DMS114 treated with DMSO at 0.1 percent for 48 hours (cell line): ENCODE data around the gene MAML1.
A peak's percentile ranks its signal among the peaks of the same experiment; 100 is the strongest.
"Not testable (repeated sequence)": the region's sequence is repeated elsewhere in the genome, so short reads cannot be mapped to it uniquely, and the experiment has no call there.

Experiments
- DNase-seq: peaks from one replicate; lab custom pipeline; 2025; ENCODE audit not compliant: unreplicated experiment; lab: John Stamatoyannopoulos, UW

The MAML1 gene

GRCh38 chr5:179732412-179732917 lies at the start of gene MAML1:
MAML1 (plus strand) TSS chr5:179732822; CDS start chr5:179733113, 291 bp downstream.
- DNase-seq = peak; percentile 99

DNA sequence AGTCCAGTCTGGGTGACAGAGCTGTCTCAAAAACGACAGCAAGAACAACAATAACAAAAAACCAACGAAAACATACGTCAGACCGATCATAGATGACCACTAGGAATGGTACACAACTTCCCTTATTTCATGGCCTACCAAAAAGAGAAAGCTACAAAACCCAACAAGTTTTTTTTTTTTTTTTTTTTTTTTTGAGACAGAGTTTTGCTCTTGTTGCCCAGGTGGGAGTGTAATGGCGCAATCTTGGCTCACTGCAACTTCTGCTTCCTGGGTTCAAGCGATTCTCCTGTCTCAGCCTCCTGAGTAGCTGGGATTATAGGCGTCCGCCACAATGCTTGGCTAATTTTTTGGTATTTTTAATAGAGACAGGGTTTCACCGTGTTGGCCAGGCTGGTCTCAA lies 43.4 kb upstream of the MAML1 start:
- DNase-seq = not testable (repeated sequence)

GRCh38 chr5:179694561-179694960 lies 38.1 kb upstream of the MAML1 start:
- no peak for DNase-seq

DNA sequence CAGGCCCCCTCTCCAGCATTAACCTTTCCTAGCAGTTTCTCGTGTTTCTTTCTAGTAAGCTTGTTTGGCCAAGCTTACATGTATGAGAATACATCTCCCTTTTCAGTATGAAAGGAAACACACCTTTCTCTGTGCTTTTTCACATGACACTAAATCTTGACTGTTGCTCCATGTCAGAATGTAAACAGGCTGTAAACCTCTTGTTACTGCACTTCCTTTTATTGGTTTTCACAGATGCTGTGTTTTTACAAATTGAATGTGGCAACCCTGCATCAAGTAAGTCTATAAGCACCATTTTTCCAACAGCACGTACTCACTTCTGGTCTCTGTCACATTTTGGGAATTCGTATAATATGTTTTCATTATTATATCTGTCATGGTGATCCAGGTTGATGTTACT lies 36.0 kb upstream of the MAML1 start:
- DNase-seq = no peak

DNA sequence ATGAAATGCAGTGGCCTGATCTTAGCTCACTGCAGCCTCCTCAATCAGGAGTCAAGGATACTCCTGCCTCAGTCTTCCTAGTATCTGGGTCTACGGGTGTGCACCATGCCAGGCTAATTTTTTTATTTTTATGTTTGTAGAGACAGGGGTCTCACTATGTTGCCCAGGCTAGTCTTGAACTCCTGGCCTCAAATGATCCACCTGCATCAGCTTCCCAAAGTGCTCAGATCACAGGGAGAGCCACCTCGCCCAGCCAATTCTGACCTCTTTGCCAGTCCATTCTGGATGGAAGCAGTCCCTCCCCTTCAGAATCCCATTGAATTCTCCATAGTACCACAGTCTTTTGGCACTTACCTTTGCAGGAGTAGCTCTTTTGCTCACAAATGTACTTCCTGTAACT lies 35.5 kb upstream of the MAML1 start:
- no peak for DNase-seq

- not testable (repeated sequence) for DNase-seq
Observed at GRCh38 chr5:179697543-179697942, 35.1 kb upstream of the MAML1 start.

- peak; percentile 98 for DNase-seq
Observed at GRCh38 chr5:179697993-179698934, 34.4 kb upstream of the MAML1 start.

DNA sequence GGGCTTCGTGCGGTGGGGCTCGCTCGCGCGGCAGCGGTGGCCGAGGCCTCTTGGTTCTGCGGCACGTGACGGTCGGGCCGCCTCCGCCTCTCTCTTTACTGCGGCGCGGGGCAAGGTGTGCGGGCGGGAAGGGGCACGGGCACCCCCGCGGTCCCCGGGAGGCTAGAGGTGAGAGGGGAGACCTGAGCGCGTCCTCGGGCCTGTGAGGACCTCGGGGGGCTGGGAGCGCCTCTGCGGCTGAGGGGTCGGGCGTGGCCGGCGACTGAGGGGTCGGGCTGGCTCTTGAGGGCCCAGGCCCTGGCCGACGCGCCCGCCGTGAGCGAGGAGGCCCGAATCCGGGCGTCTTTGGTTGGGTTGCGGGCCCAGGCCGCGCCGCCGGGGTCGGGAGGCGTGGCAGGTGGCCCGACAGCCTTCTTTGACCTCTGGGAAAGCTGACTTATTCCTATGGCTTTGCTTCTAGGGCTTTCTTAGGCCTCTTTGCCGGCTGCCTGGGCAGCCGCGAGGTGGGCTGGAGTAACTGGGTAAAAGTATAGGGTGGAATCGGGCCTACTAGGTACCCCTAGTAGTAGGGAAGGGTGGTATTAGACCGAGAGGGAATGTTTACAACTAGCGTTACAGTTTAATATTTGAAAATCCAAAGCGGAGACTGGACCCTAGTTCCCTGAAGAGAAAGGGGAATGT lies 33.5 kb upstream of the MAML1 start, which contains the start of gene CANX:
TSS of gene CANX (plus strand) at position 33 of the 681 bp plus-strand sequence. CDS start 6,715 bp downstream, outside the sequence.
- no peak for DNase-seq

DNA sequence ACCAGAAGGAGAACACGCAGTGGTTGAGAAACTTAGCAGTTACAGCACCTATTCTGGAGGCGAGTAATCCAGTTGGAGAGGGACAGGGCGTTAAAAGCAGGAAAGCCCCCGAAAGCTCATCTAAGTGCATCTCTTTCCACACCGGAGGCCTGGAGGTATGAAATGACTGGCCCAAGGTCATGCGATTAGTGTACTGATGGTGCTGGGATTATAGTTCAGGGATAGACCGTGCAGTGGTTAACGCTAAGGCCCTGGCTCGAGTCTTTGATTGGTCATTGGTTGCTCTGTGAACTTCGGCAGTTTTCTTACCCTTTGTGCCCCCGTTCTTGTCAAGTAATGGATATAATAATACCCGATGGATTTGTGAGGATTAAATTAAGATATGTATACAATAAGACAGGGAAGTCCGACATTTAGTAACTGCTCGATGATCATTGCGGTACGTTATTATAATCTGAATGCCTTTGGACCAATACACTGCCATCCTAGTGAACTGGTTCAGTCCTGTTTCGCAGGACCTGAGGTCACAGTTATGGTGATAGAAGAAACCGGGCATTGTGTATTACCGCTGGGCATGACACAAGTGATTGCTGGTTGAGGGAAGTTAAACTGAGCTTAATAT lies 32.9 kb upstream of the MAML1 start:
- peak; percentile 17 for DNase-seq

DNA sequence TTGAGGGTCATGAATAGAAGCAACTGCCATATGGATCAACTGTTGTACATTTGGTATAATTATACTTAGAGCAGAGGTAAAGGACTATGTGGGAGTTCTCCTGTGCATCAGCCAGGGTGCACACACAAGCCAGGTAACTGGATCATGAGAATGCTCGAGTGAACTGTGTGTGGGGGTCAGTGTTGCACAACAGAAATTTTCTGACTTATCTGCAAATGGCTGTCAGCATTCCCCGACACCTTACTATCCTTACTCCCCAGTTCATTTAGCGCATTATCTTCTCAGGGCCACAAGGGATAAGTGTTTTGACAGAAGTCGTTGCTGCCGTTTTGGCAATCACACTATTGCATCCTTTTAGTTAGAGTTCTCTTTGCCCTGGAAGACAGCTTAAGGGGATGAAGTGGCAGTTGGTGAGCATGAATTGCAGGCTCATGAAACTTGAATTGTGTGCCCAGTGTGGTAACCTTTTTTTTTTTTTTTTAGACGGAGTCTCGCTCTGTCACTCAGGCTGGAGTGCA lies 32.2 kb upstream of the MAML1 start:
- no peak for DNase-seq

DNA sequence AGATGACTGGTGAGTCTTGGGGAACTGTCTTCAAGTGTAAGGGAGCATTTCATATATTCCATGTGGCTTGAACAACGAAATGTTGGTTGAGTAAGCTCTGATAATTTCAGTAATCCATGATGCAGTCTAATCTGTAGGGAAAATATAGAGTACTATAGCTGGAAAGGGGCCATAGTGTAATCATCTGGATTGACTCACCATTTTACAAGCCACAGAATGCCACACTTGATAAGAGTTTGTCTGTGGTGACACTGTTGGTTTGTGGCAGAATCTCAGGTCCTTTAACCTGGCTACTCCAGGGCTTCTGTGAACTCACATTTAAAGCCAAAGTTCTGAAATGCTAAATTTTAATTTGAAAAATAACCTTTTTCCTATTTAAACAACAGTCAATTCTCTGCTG lies 16.3 kb upstream of the MAML1 start:
- DNase-seq = no peak

GRCh38 chr5:179720222-179720621 lies 12.4 kb upstream of the MAML1 start:
- no peak for DNase-seq

DNA sequence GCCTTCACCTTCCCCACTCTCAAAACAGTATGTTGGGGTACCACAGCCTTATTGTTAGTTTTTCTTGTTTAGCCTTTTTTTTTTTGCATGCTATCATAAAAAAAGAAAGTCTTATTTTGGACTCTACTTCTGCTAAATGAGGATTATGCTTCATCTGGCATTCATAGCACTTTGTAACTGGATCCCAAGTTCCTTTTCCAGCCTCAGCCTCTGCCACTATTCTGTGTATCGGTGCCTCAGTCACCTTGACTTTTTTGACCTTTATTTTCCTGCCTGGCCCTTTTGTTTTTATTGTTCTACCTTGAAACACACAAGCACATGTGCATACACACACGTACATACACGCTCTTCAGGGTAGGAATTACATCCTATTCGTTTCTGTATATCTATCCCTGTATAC lies 8.5 kb upstream of the MAML1 start:
- DNase-seq = no peak

DNA sequence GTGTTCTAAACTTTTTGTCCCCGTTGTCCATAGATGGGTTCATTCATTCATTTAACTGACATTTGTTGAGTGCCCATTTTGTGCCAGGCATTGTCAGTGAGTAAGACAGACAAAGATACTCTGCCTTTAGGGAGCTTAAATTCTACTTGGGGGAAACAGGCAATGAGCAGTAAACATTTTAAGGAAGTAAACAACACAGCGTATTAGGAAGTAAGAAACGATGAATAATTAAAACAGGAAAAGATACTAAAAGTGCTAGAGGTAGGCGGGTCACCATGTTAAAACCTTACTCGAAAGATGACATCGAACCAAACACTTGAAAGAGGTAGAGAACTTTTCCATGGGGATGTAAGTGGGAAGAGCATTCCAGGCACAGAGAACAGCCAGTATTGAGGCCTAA lies 5.5 kb upstream of the MAML1 start:
- DNase-seq = no peak

GRCh38 chr5:179729303-179729702 lies 3.3 kb upstream of the MAML1 start:
- DNase-seq = no peak

GRCh38 chr5:179729727-179730126 lies 2.9 kb upstream of the MAML1 start:
- no peak for DNase-seq

DNA sequence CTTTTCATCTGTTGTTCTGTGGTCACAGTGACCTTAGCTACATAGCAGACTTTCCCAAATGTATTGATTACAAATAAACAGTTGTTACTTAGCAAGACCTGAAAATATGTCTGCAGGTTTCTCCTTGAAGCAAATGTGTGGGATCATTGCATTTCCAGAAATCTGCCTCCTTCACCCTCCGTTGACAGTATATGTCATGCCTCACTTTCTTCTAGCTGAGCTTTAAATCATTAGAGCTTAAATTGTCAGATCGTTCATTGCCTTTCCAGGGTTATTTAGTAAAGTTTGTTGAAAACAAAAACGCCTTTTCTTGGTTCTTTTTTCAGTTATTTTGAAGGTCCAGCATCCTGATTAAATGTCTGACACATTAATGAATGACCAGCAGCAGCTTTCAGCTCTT lies 2.3 kb upstream of the MAML1 start:
- no peak for DNase-seq

GRCh38 chr5:179730852-179731251 lies 1.8 kb upstream of the MAML1 start:
- DNase-seq = no peak

- DNase-seq = peak; percentile 86
Observed at GRCh38 chr5:179731791-179732411, 721 bp upstream of the MAML1 start.

GRCh38 chr5:179732918-179733771 lies 523 bp downstream of the MAML1 start:
- peak; percentile 20 for DNase-seq
